Right forelimb (tissue), 1 donor: ENCODE data around the gene DISC1.

ENCODE experiments used
- DNase-seq: peaks from one replicate; pipeline ENCODE4 v3.0.0-alpha.2; 2018

Gene DISC1

DNA sequence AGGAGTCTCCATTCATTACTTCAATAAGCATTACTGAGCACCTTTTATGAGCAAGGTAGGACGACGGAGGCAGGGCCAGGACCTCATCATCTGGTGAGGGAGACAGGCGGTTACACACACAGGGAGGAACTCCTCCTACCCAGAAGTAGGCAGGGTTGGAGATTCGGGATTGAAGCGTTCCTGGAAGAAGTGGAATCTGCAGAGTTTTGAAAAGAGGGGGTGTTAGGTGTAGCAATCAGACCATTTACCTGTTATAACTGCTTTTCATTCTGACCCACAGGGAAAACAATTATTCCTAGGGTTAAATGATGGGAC, 392.4 kb downstream of the DISC1 start:
- no peak for DNase-seq

GRCh38 chr1:232020352-232020751, 393.8 kb downstream of the DISC1 start:
- DNase-seq = no peak

- no peak for DNase-seq
Observed at GRCh38 chr1:232029315-232029714, 402.7 kb downstream of the DISC1 start.

DNA sequence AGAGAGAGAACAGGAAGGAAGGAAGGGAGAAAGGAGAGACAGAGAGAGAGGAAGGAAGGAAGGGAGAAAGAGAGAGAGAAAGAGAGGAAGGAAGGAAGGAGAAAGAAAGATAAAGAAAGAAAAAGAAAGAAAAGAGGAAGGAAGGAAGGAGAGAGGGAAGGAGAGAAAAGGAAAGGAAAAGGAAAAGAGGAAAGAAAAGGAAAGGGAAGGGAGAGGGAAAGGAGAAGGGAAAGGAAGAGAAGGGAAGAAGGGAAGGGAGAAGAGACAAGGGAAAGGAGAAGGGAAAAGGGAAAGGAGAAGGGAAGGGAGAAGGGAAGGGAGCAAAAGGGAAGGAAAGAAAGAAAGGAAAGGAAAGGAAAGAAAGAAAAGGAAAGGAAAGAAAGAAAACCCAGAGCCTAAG, 404.6 kb downstream of the DISC1 start:
- DNase-seq = no peak

DNA sequence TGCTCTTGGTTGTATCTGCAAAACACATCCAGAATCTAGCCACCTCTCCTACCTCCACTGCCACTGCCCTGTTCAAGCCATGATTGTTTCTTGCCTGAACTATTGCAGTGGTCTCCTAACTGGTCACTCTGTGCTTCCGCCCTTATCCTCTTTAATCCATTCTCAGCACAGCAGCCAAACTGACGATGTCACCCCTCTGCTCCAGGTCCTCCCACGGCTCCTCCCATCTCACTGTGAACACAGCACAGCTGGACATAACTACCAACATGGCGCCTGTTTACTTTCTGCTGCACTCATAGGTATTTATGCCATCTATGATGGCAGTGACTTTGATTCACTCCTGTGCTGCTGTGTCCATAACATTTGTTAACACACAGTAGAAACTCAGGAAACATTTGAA, 406.7 kb downstream of the DISC1 start:
- no peak for DNase-seq

DNA sequence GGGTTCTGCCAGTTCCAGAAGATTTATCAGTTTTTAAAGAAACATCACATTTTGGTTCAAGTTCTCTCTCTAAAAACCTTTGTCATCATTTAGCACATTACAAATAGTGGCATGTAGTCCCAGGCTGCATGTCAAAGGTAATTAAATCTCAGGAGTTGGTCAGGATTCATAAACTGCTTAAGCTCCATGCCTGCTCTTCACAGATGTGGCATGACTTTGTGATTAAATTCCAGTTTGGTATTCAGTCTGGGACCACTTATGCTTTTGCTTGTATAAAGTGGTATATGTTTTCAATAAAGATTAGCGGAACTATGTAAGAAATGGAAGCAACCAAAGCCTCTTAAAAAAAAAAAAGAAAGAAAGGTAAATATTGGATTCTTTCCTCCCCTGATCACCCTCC, 408.0 kb downstream of the DISC1 start:
- DNase-seq = no peak

- DNase-seq = no peak
Observed at GRCh38 chr1:232036181-232036933, 409.8 kb downstream of the DISC1 start.

GRCh38 chr1:232037774-232038388, 411.3 kb downstream of the DISC1 start:
- no peak for DNase-seq

DNA sequence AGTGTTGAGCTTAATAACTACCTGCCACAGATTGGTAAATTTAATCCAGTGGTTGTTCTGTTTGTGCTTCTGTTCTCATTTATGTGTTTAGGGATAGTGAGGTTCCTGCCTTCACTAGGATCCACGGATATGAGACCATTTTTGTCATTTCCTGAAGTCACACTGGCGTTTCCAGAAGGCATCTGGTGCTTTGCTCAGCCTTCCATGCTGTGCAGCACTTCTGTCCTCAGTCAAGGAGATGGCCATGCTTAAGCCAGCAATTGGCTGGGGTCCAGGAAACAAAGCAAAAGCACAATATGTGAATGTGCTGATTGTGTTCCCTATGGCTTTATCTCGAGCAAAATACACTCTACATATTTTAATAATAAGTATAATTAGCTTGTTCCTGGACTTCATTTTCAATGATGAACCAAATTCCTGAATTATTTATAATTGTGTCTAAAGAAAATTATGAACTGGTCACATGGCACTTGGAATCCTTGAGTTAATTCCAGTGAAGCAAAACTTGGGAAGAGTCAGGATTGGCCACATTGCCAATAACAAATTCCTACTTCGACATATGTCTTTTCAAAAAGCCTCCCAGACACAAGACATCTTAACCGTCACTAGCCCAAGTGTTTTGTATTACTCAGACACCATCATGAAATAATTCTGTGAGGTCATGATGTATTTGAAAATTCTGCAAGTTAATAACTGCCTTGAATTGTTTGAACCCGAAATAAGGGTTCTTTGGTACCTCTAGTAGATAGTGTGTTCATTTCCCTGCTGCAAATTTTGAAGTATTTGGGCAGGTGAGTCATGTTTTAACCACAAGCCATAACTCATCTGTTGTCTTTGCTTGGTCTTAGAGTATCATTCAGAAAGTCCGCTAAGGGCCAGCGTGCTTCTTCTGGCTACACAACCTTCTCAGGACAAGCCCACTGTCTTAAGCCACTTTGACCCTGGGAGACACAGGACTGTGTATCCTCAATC, 412.4 kb downstream of the DISC1 start:
- DNase-seq = no peak

GRCh38 chr1:232040260-232040659, 413.7 kb downstream of the DISC1 start:
- no peak for DNase-seq

DNA sequence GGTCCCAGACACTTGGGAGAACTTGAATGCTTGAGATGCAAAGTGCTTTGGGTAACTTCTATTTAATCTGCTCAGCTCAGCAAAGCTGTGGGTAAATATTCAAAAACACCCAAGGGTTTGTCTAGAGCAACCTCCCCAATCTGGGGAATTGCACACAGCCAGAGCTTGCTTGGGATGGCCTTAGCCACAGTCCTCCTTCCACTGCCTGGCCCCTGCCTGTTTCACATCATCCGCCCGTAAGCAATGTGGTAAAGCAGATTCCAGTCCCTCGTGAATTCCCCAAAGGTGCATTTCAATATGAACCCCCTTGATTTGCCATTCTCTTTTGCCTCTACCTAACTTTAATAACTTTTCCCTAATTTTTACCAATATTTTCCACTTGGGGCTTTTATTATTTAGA, 418.1 kb downstream of the DISC1 start:
- DNase-seq = no peak

DNA sequence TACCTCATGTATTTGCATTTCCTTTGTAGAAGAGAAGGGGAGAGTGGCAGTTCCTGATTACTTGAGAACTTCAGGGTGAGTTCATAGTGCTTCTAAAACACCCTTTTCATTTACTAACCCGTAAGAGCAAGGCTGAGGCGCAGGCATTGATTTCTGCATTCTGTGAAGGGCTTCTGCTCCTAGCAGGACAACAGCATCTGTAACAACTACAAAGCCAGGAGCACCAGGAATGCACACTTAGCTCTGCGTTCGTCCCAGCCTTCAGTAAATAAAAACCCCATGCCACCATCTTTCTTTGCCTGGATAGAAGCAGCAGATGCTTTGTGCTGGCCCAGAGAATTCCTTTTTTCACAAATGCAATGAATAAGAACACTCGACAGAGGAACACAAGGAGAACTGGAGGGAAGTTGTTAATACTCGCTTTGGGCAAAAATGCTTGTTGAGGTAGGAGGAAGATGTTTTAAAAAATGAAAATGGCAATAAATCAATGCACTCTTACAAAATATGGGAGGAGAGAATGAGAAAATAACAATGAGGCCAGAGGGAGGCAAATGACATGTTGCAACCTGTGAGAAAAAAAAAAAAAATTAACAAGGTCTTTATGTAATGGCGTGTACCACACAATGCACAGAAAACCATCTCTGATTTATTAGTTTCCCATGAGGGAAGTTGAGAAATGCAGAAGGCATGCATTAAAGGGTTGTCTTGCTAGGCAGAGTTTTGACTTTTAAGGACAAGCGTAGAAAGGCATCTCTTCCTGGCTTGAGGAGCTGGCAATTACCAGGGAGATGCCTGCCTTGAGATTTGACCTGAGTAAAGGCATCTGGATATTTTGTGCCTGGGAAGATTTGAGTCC, 418.8 kb downstream of the DISC1 start:
- DNase-seq = no peak

- DNase-seq = no peak
Observed at GRCh38 chr1:232046451-232047306, 420.1 kb downstream of the DISC1 start.

DNA sequence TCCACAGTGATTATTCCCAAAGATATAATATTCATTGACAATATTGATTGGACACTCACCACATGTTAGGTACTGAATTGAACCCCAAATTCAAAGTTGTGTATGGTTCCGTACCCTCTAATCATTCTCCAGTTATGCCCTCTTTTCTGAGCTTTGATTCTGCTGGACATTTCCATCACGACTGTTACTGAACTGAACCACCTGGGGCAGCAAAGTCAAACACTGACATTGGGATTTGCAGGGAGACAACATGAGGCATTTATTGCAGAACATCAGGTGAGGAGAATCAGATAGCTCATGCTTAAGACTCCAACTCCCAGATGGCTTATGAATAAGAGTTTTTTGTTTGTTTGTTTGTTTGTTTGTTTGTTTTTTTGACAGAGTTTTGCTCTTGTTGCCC, 420.9 kb downstream of the DISC1 start:
- no peak for DNase-seq

- DNase-seq = no peak
Observed at GRCh38 chr1:232048481-232048880, 421.9 kb downstream of the DISC1 start.

DNA sequence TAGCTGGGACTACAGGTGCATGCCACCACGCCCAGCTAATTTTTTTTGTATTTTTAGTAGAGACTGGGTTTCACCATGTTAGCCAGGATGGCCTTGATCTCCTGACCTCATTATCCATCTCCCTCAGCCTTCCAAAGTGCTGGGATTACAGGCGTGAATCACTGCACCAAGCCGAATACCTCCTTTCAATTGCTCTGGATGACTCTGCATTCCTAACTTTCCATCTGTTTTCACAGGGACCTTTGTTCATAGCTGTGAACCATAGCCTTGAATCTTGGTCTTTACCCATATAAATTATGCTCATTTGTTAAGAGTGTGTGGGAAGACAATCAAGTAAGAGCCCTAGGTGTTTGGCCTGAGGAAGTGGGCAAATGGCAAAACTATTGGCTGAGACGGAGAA, 422.7 kb downstream of the DISC1 start:
- DNase-seq = no peak

DNA sequence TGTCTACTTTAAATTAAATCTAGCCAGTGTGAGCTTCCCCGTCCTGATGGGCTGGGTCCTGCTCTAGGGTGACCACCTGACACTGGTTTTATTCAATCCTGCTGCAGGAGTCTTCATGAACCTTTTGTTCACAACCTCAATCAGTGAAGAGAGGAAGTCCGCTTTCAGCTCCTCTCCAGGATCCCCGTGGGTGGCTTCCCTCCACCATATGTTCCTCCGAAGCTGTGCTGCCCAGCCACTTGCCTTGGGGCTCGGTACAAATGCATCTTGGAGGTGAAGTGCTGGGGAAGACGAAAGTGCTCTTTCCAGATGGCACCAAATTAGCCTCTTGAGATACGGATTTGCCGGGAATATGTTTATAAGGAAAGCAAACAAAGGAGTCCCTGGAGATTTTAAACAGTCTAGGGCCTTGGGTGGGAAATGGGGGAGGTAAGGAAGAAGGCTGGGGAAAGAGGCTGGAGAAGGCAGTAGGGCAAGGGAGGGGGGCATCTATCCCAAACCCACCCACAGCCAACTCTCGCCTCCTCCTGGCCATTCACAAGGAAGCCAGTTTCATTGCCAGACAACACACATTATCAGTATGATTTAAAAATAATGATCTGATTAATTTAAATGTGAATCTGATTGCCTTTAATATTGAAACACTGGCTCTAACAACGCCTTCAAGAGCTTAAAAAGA, 430.8 kb downstream of the DISC1 start:
- DNase-seq = no peak

- DNase-seq = no peak
Observed at GRCh38 chr1:232057896-232058274, 431.3 kb downstream of the DISC1 start.

DNA sequence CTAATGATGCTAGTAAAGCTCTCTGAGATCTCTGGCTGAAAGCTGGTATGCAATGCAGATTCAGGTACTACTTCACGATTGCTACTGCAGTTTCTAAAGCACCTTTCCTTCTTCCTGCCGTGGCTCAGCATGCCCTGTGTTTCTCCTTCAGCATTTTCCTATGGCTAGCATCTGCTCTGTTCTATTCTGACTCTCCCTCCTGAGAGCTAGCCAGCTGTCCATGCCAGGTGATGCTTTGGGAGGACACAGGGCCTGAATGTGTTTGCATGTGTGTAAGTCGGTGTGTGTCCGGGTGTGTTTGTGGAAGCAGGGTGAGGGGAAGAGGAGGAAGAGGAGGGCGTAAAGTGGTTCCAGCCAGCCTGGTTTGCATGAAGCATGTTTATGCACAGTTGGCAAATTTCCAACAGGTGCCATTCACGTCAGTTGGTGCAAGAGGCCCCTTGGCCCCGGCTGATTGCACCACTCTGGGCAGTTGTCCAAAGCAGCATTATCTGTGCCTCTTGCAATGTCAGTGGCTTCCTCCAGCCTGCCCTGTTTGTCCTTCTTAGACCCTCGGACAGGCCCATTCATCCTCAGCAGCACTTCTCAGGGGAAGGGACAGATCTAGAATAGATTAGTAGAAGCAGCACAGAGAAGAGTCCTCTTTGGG, 433.3 kb downstream of the DISC1 start:
- DNase-seq = no peak

GRCh38 chr1:232062967-232063366, 436.4 kb downstream of the DISC1 start:
- no peak for DNase-seq

DNA sequence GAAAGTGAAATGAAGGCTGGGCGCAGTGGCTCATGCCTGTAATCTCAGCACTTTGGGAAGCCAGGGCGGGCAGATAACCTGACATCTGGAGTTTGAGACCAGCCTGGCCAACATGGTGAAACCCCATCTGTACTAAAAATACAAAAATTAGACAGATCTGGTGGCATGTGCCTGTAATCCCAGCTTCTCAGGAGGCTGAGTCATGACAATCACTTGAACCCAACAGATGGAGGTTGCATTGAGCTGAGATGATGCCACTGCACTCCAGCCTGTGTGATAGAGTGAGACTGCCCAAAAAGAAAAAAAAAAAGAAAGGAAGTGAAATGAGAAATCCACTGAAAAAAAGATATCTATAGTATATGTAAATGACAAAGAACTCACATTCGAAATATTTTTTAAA, 439.9 kb downstream of the DISC1 start:
- no peak for DNase-seq
